Activated T-helper 2 cell treated with anti-CD3 and anti-CD28 coated beads, Interferon-gamma antibody, Interleukin-2, Interleukin-4, amounts not matched to agents 10 μg/mL and 5 μg/mL and 100 μg/mL, durations not matched to agents 14 hours and 24 hours and 36 hours (primary cell): Measurements from ENCODE around the gene UBE2E2. TPM values are rescaled to one million over a fixed set of nuclear protein-coding genes. Genes with fewer than 3 reads are reported as not detected.

Experiments
- DNase-seq: peaks from one replicate; pipeline ENCODE4 v3.0.0; 2021; ENCODE audit warnings: low spot score
- H3K27ac Mint-ChIP-seq: one replicate; pipeline ENCODE4 v1.8.0; 2021; ENCODE audit warnings: mixed read lengths
- H3K27me3 Mint-ChIP-seq: one replicate; pipeline ENCODE4 v1.8.0; 2021; ENCODE audit warnings: low read depth, mixed read lengths
- H3K36me3 Mint-ChIP-seq: one replicate; pipeline ENCODE4 v1.8.0; 2021; ENCODE audit warnings: low read depth, mixed read lengths
- H3K4me1 Mint-ChIP-seq: one replicate; pipeline ENCODE4 v1.8.0; 2021; ENCODE audit warnings: low read depth, mixed read lengths
- H3K4me3 Mint-ChIP-seq: one replicate; pipeline ENCODE4 v1.8.0; 2021; ENCODE audit warnings: low read depth, mild to moderate bottlenecking, moderate library complexity, mixed read lengths
- H3K9me3 Mint-ChIP-seq: one replicate; pipeline ENCODE4 v1.8.0; 2021; ENCODE audit warnings: mixed read lengths
- intact Hi-C: fragments of 100-400 bp; cut with micrococcal nuclease; formaldehyde crosslinking; loops from one replicate; pipeline ENCODE4 v1.15.1; 2023
- total RNA-seq: library from RNA; stranded (reverse); gene quantifications from 2 replicates; pipeline ENCODE4 v1.2.3, GENCODE V29; 2022

Gene UBE2E2
- total RNA-seq, 1 donor from 2014 or later = 7.5 TPM

DNA sequence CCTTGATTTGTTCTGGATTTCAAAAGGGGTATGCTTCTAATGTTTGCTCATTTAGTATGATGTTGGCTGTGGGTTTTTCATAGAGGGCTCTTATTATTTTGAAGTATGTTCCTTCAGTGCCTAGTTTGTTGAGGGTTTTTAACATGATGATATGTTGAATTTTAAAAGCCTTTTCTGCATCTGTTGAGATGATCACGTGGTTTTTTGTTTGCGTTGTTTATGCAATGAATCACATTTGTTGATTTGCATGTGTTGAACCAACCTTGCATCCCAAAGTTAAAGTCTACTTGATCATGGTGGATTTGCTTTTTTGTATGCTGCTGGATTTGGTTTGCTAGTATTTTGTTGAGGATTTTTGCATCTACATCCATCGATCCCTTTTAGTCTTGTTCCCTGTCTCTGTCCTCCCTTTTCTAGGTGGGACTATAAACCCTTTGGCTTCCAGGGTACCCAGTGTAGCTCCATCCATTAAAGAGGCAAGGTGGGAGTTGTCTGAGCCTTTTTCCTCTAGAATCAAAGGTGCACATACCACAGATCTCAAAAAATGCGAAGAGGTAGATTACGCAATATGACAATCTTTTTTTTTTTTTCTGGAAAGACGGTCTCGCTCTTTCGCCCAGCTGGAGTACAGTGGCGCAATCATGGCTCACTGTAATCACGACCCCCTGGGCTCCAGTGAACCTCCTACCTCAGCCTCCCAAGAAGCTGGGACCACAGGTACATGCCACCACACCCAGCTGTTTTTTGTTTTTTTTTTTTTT is 381.0 kb downstream of the UBE2E2 start:
- Mint-ChIP-seq H3K27ac (no peak overlapping the region), H3K27me3 (no peaks in the 10 kb centered on the region), H3K9me3 (no peaks in the 10 kb centered on the region), H3K36me3 (no peaks in the 10 kb centered on the region), H3K4me3 (no peak overlapping the region), H3K4me1 (no peaks in the 10 kb centered on the region)
- intact Hi-C loops = no loop called here
- DNase-seq = no peak

DNA sequence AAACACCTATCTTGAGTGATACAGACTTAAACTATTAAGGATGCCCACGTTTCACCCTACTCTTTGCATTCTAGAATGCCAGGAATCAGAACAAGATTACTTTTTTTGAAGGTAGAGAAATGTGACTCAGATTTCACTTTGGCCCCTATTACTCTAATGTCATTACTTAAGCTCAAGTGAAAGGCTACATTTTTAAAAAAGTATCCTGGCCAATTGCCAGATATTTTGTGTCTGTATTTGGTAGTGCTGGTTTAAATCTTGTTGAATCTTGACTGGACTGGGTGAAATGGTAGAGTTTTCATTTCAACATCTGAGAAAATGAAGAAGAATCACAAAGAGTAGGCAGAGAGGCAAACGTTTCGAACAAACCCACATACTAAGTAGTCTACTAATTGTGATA is 384.4 kb downstream of the UBE2E2 start:
- H3K27ac Mint-ChIP-seq = no peak overlapping the region
- no peaks in the 10 kb centered on the region for H3K9me3 Mint-ChIP-seq
- no peaks in the 10 kb centered on the region for H3K4me1 Mint-ChIP-seq

DNA sequence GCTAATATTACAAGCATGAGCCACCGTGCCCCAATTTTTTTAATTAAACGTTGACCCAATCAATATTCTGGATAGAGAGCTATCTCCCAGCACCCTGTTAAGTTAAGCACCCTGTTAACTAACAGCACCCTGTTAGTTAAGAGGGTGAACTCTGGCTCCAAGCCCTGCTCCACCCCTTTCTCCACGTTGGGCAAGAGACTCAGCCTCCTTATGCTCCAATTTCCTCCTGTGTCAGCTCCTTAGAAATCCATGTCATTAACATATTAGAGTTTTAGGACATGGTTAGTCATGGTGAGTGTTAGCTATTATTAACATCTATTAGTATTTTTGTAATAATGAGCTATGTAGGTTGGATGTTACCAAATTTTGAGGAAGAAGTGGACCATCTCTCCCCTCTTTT is 385.4 kb downstream of the UBE2E2 start:
- Mint-ChIP-seq H3K4me1 (no peaks in the 10 kb centered on the region), H3K9me3 (no peaks in the 10 kb centered on the region), H3K27ac (no peak overlapping the region), H3K36me3 (no peaks in the 10 kb centered on the region), H3K4me3 (no peak overlapping the region), H3K27me3 (no peaks in the 10 kb centered on the region)
- intact Hi-C loops = no loop called here
- DNase-seq = no peak

More for the DNA sequence above, 384.4 kb downstream of the UBE2E2 start:
- no peaks in the 10 kb centered on the region for H3K27me3 Mint-ChIP-seq
- no peaks in the 10 kb centered on the region for H3K36me3 Mint-ChIP-seq
- intact Hi-C loops = no loop called here
- no peak for DNase-seq
- H3K4me3 Mint-ChIP-seq = no peak overlapping the region

DNA sequence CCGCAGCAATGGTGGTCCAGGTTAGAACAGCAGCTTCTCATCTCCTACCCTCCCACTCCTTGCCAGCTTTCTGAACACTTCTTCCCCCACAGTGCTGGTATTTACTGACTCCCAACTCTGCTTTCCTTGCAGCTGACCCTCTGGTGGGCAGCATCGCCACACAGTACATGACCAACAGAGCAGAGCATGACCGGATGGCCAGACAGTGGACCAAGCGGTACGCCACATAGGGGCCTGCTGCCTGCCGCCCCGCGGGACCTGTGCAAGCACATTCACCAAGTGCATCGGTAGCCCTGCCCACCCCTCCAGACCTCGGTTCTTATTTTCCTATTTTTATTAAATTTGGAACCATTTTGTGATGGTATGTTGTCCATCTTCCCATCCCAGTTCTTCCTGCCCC is 386.5 kb downstream of the UBE2E2 start:
- Mint-ChIP-seq H3K27me3 (no peaks in the 10 kb centered on the region), H3K9me3 (no peaks in the 10 kb centered on the region), H3K36me3 (no peaks in the 10 kb centered on the region), H3K27ac (no peak overlapping the region), H3K4me3 (no peak overlapping the region), H3K4me1 (no peaks in the 10 kb centered on the region)
- DNase-seq = no peak
- intact Hi-C loops = no loop called here

DNA sequence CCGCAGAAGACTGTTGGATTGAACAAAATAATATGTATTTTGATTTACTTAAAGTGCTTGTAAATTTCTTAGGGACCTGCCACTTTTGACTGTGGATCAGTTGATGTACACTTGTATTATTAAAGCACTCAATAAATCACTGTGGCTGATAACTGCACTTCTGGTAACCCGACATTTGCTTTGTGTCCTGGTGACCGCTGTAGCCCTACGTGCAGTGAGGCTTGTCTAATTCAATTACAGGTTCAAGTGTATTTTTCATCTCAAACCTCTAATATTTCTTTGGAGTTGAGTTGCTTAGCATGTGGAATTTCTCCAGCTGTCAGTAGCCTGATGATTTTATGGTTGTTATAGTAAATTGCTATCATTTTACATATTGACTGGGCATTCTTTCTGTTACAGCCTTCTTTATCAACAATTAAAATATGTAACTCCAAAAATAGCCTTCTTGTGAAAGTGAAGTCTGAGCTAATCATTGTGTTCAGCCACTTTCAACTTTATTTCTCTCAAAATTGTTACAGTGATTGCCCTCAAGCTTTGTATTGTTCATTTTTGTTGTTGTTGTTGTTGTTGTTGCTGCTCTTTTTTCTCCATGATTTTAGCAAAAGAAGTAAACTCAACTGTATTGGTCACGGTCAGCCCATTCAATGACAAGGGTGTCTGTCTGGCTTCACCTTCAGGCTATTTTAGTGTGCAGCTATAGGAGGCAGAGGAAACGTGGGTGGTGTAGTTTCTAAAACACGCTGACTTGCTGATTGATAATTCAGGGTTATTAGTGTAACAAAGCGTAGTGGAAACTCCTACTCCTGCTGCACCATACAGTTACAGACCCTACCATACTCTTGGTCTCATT is 387.5 kb downstream of the UBE2E2 start:
- intact Hi-C loops = no loop called here
- H3K27ac Mint-ChIP-seq = no peak overlapping the region
- H3K4me3 Mint-ChIP-seq = no peak overlapping the region
- no peaks in the 10 kb centered on the region for H3K4me1 Mint-ChIP-seq
- DNase-seq = no peak
- no peaks in the 10 kb centered on the region for H3K27me3 Mint-ChIP-seq
- no peaks in the 10 kb centered on the region for H3K9me3 Mint-ChIP-seq
- H3K36me3 Mint-ChIP-seq = no peaks in the 10 kb centered on the region

DNA sequence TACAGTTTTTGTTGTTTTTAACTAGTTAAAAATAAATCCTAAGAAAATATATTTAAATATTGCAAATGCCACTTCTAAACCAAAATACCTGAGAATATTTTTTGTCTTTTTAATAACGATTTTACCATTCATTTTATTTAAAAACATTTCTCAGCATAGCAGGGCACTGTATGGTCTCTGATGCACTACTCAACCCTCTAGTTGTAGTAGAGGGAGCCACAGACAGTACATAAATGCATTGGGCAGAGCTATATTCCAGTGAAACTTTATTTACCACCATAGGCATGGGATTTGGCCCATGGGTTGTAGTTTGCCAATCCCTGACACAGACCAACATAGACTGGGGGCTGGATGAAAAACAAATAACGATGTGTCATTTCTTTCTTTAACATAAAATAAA is 388.2 kb downstream of the UBE2E2 start:
- Mint-ChIP-seq H3K27me3 (no peaks in the 10 kb centered on the region), H3K4me3 (no peak overlapping the region), H3K4me1 (no peaks in the 10 kb centered on the region), H3K9me3 (no peaks in the 10 kb centered on the region), H3K27ac (no peak overlapping the region), H3K36me3 (no peaks in the 10 kb centered on the region)
- intact Hi-C loops = no loop called here
- no peak for DNase-seq

DNA sequence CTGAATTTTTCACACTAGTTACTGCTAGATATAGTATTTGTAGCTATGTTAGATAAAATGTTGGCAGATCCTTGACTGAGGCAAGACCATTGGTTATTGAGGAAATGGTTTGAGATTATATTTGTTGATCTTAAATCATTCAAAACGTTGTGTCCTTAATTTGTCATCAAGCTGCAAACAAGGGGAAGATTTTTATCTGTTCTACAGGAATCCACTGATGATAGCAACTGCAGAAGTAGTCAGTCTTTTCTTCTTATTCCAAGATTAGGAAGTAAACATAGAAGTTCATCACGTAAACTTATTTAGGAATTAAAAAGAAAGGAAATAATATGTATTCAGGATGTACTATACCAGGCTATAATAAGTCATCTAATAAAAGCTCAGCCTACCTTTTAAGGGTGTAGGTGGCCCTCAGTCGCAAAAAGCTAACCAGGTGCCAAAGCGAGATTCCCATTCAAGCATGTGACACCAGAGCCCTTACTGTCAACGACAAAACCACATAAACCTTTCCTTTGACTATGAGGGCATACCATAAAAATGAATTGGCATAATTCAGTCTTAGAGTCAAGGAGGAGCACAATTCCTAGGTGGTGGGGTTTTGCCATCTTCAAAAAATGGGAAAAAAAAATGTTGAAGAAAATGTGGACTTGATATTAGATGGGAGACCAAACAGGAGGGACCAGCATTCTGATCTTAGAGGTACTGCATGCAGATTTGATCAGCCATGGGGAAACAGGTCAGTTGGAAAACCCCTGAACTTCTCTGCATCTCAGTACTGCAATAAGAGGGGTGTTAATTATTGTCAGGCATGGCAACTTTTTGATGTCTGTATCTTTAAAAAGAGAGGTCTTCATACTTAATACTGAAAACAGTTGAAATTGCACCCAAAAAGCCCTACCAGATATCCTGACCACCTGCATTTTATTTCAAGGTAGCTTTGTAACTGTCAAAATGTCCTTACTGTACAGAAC is 390.1 kb downstream of the UBE2E2 start:
- no peak overlapping the region for H3K4me3 Mint-ChIP-seq
- no peak for DNase-seq
- no peaks in the 10 kb centered on the region for H3K9me3 Mint-ChIP-seq
- intact Hi-C loops = no loop called here
- H3K36me3 Mint-ChIP-seq = no peaks in the 10 kb centered on the region
- H3K27ac Mint-ChIP-seq = no peak overlapping the region
- H3K4me1 Mint-ChIP-seq = no peaks in the 10 kb centered on the region
- no peaks in the 10 kb centered on the region for H3K27me3 Mint-ChIP-seq

DNA sequence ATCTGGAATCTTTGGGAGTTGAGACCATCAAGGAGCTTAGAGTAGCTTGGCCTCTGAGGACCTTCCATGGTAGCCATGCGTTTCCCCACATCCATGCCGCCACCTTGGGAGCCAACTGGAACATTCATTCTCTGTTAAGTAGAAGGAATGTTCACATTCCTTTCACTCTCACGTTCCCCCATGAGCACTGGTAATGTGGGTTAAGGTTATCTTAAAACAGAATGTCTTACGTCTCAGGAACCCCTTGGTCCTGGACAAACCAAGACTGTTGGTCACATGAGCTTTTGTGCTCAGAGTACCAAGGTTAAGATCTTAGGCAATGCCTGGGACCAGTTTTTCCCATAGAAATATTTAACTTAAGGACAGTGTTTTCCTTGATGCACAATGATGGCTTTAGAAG is 390.9 kb downstream of the UBE2E2 start:
- no peaks in the 10 kb centered on the region for H3K4me1 Mint-ChIP-seq
- no peak for DNase-seq
- H3K36me3 Mint-ChIP-seq = no peaks in the 10 kb centered on the region
- H3K27ac Mint-ChIP-seq = no peak overlapping the region
- intact Hi-C loops = no loop called here
- no peak overlapping the region for H3K4me3 Mint-ChIP-seq
- no peaks in the 10 kb centered on the region for H3K27me3 Mint-ChIP-seq
- H3K9me3 Mint-ChIP-seq = no peaks in the 10 kb centered on the region

DNA sequence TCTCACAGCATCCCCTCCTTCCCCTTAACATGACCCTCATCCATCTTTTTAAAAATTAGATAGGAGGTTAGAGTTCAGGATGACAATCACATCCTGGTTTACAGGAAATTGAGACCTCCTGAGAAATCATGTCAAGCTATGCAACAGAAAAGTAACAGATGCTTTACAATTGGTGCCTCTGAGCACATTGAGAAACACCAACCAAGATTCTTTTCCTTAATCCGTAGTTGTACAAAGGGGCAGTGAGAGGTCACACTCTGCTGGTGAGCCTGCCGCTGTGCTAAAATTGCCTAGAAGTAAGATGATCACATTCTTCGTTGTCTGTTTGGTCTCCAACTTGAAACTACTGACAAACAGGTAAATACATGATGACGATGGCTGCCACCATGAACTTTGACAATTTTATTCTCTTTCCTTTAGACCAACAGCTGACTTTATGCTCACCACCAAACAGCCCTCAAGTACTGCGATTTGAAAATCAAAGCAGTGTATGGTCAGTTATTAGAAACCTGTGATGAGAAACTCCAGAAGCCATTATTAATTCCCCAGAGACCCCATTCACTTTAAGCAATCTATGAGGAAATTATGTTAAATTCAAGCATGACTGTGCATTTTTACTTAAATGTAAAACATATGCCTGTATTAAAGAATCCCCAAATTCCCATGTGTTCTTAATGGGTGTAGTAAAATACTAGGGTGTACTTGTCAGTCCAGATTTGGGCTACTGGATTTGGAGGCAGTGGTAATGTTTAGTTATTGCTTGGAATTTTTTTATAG is 392.0 kb downstream of the UBE2E2 start:
- no peaks in the 10 kb centered on the region for H3K27me3 Mint-ChIP-seq
- no peaks in the 10 kb centered on the region for H3K9me3 Mint-ChIP-seq
- no peaks in the 10 kb centered on the region for H3K4me1 Mint-ChIP-seq
- DNase-seq = no peak
- H3K27ac Mint-ChIP-seq = no peak overlapping the region
- no peak overlapping the region for H3K4me3 Mint-ChIP-seq
- no peaks in the 10 kb centered on the region for H3K36me3 Mint-ChIP-seq
- intact Hi-C loops = no loop called here

DNA sequence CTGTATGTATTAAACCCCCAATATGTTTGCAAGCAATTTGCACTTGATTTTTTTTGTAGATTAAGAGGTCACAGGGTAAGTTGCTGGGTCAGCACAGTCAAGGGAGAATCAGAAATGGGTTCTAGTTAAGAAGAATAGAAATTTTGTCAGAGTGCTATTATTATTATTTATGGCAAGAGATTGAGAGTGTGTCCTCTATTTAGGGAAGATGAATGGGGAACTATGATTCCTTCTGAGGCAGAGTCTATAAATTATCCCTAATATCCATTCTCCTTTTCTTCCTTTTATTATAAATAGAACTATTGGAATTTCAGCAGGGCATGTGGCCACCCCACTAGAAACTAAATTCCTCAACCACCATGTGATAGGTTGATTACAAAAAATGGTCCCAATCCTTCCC is 392.7 kb downstream of the UBE2E2 start:
- H3K36me3 Mint-ChIP-seq = no peaks in the 10 kb centered on the region
- no peaks in the 10 kb centered on the region for H3K27me3 Mint-ChIP-seq
- H3K4me1 Mint-ChIP-seq = no peaks in the 10 kb centered on the region
- no peak overlapping the region for H3K4me3 Mint-ChIP-seq
- DNase-seq = no peak
- no peak overlapping the region for H3K27ac Mint-ChIP-seq
- H3K9me3 Mint-ChIP-seq = no peaks in the 10 kb centered on the region
- intact Hi-C loops = no loop called here

DNA sequence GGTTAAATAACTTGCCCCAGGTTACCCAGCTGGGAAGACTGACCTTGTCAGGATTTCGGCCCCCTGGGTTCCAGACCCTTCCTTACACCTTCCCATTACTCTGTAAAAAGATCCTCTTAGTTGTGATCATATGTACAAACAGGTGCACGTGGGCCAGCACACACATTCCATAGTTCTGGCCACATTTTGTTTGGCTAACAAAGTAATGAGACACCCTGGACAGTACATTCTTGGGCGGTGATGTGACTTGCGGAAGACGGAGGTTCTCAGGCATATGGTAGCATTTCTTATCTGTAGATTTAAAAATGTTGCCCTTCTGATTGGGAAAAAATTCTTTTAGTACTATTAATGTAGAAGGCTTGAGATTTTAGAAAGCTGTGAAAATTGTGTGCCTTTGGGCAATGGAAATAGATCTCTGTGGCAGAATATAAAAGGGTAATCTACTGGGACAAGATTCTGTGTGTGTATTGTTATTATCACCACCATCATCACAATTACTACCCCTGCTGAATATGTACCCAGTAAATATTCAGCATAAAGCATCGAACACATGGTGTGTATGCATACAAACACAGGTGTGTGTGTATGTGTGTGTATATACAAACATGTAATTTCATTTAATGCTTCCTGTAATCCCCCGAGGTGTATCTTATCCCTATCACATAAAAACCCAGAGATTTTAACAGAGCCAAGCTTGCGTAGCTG is 397.2 kb downstream of the UBE2E2 start:
- no peak overlapping the region for H3K4me3 Mint-ChIP-seq
- intact Hi-C loops = no loop called here
- H3K9me3 Mint-ChIP-seq = no peaks in the 10 kb centered on the region
- H3K27ac Mint-ChIP-seq = no peak overlapping the region
- no peaks in the 10 kb centered on the region for H3K27me3 Mint-ChIP-seq
- no peak for DNase-seq
- H3K4me1 Mint-ChIP-seq = no peaks in the 10 kb centered on the region
- H3K36me3 Mint-ChIP-seq = no peaks in the 10 kb centered on the region
